OCI-LY3 (cell line): ENCODE results near the gene MRPS27.
"Not testable (repeated sequence)": the region's sequence is repeated elsewhere in the genome, so short reads cannot be mapped to it uniquely, and the experiment has no call there.

Experiments used
- CTCF ChIP-seq: fragments of 200-600, 300-600 bp; sonication (generic); IDR thresholded peaks from 2 replicates; pipeline ENCODE4 v1.5.1; 2014; ENCODE audit warnings: antibody characterized with exemption, low read length, low read depth
- EZH2phosphoT487 ChIP-seq: fragments of 200-600 bp; shearing (Covaris generic); IDR thresholded peaks from 2 replicates; pipeline ENCODE4 v1.6.1; 2018; ENCODE audit warnings: antibody characterized with exemption, mixed run types, low read depth

- TF ChIP-seq CTCF, EZH2phosphoT487: not testable (repeated sequence)
Measured at GRCh38 chr5:72298136-72298535, 21.9 kb downstream of the MRPS27 start.
